ENCODE results near the gene RBM20.

RBM20 gene

DNA sequence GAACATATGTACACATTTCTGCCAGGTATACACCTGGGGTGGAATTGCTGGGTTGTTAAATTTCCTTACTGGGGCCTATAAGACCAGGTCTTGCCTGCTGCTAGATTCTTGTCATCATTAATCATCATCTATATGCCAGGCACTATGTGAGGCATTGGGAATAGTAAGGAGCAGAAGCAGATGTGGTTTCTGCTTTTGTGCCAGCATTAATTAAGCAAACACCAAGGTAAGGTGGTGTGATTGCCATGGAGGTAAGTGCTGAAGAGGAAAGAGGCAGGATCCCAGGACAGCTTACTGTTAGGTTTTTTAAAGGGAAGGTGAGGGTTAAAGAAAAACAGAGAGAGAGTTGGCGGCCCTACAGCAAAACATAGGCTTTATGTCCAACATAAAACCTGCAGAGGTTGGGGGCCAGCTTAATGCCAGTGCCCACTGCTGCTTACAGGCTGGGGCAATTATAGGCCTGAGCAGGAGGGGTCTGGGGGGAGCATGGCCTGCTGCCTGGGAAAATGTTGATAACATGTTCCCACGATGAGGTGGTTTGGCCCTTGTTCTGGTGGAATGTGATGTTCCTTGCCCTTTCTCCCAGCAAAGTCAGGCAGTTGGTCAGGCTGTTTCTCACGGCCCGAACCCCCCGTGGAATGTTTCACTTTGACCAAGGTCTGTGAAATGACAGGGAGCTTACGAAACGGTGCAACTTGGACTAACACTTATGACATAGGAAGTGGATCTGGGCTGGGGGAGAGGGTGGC is 93.9 kb downstream of the RBM20 start:
- no peak for DNase-seq (ENCODE audit: low read depth in 2 of 2)

DNA sequence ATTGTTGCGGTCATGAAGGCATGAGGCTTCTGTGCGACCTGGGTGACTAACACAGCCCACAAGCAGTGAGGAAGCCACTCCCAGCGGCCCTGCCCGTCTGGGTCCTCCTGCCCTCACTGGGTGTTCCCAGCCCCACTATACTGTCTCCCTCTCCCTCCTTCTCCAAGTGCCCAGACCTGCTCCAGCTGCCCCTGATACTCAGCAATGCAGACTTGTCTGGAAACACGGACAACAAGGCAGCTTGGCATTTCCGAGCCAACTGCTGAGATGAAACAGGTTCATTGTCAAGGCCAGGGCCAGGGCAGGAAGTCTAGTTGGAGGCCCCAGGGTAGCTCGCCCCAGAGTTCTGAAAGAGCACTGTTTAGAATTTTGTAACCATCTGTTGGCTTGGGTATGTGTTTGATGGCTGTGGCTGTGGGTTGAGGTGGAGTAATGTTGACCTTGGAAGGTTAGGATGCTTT is 95.7 kb downstream of the RBM20 start:
- DNase-seq (ENCODE audit: low read depth in 2 of 2) = no peak

DNA sequence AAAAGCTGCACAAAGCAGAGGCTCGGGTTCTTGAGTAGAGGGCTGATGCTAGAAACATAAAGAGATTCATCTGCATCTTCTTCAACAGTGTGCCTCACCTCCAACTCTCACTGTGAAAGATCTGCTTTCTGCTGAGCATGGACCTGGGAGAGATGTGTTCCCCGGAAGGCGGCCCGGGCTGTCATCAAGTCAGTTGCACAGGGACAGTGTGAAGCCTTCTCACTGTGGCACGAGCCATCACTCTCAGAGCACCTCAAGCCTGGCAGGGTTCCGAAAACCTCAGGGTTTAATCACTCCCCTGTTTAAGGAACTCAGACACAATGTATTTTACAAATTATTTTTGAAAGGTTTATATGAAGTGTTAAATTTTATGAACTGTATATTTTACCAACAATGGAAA is 98.7 kb downstream of the RBM20 start:
- no peak for DNase-seq (ENCODE audit: low read depth in 2 of 2)

DNA sequence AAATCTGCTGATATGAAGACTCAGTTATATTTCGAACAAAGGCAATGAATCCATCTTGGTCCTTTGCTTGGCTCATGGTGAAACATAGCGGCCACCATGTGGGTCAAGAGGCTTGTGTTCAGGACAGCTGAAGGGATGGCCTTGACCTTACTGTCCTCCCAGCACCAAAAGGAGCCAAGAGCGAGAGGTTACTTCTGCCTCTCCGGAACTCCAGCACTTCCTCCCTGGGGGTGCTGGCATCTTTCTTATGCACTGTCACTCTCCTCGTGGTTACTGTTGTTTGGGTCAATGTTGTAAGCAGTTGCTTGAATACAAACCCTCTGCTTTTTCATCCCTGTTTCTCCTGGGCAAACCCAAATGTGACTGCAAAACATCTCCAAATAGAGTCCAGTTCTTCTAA is 100.6 kb downstream of the RBM20 start:
- no peak for DNase-seq (ENCODE audit: low read depth in 2 of 2)

DNA sequence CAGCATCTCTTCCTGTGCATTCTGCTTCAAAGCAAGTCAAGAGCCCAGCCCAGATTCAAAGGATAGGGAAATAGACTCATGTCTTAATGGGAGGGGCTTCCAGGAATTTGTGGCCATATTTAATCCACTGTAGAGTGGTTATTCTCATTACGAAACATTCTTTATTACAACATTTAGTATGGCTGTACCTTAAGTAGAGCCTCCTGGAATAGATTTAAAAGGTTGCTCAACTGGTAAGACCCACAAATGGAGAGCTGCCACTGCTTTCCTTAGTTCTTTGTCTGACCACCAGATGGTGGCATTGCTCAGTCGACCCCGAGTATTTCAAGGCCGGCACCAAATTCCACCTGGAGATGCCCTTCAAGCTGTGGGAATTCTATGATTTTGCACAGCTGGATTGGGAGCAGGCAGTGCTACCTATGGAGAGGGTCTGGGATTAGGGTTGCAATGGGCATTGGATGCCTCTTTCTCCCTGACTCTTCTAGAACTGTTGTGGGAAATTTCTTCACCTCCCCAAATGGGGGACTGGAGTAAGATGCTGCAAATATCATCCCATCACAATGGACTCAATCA is 102.2 kb downstream of the RBM20 start:
- DNase-seq (ENCODE audit: low read depth in 2 of 2) = no peak

DNA sequence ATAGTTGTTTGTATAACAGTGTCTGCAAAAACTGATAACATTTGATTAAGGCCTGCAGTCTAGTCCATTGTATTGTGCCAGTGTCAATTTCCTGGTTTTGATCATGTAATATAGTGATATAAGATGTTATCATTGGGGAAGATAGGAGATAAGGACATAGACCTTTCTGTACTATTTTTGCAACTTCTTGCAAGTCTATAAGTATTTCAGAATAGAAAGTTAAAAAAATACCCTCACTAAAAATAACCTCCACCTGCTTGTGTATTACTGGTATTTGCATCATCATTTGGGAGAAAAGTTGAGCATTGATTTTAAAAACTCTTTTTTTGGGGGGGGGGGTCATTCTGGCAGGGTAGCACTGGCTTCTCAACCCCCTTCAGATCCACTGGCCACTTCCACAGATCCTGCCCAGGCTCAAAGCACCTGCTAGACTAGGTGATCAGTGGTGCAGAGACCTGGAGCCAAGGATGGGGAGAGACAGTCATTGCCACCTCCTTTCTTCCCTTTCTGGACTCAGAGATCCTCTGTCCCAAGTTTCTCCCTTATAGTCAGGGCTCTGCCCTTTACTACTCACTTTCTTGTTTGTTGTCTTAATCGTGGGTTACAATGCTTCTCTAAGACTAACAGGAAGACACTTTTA is 103.0 kb downstream of the RBM20 start:
- no peak for DNase-seq (ENCODE audit: low read depth in 2 of 2)

GRCh38 chr10:110747609-110748464 is 103.7 kb downstream of the RBM20 start:
- DNase-seq (ENCODE audit: low read depth in 2 of 2) = no peak

GRCh38 chr10:110748970-110749369 is 104.8 kb downstream of the RBM20 start:
- no peak for DNase-seq (ENCODE audit: low read depth in 2 of 2)

DNA sequence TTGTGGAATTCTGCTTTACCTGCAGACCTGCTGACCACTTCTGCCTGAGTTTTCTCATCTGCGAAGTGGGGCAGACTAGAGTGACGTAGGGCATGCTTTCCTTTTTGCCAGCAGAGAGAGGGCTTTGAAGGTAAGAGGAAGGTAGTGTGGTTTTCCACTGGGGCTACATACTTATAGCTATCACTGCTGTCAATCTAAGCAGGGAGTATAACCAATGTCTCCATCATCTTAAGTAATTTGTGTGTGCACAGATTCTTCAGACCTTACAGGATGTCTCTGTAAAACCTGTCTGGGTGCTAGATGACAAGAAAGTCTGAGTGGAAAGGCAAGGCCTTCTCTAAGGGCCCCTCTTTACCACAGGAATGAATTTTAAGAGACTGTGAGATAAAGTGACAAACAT is 106.8 kb downstream of the RBM20 start:
- DNase-seq (ENCODE audit: low read depth in 2 of 2) = no peak

GRCh38 chr10:110751850-110752249 is 107.7 kb downstream of the RBM20 start:
- DNase-seq (ENCODE audit: low read depth in 2 of 2) = no peak

DNA sequence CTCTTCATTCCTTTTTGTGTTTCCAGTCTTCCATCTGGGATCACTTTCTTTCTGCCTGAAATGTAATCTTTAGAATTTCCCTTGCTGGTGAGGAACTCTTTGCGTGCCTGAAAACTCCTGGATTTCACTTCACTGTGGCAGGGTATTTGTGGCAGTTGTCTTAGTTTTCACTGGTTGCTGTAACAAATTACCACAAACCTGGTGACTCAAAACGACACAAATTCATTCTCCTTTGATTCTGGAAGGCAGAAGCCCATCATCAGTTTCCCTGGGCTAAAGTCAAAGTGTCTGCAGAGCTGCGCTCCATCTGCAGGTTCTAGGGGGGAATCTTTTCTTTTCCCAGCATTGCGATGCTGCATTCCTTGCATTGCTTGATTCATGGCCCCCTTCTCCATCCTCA is 109.3 kb downstream of the RBM20 start:
- no peak for DNase-seq (ENCODE audit: low read depth in 2 of 2)

DNA sequence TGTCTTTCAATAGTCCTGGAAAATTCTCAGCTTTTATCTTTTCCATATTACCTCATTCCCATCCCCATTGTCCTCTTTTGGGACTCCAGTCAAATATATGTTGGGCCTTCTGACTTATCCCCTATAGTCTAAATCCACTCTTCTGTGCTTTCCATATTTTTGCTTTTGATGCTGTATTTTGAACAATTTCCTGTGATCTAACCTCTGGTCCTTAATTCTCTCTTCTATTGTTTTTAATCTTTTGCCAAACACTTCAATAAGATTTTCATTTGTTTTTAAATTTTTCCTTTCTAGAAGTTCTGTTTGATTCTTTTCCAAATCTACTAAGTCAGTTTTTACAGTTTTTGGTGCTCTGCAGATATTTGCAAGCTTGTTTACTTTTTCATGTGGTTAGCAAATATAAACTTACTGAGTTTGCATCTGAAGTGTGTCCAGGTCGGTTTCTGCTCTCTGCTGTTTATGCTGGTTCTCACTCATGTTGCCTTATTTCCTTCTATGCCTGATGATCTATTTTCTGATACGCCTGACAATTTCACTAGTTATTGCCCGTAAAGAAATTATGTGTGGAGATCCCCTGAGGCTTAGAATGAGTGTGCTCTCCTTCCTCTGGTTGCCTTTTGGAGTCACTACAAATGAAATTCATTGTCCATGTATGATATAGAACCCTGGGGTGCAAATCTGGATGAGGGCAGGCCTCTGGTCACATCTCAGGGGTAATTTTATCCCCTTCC is 110.4 kb downstream of the RBM20 start:
- DNase-seq (ENCODE audit: low read depth in 2 of 2) = no peak

DNA sequence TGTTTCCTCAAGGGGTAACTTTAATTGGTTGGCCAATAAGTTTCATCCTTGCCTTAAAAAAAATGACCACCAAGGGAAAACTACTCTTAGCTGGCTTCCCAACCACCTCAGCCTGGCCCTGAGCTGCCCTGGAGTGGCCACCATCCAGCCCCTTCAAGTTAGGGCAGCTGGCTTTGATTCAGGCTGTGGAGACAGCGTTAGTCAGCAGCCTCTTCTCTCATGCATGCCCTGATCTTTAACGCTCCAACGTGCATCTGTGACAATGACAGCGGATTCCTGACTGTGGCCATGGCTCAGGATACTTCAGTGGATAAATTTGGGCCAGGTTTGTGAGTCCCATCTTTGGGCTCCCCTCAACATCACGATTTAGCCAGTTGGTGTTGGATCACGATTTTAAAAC is 111.6 kb downstream of the RBM20 start:
- no peak for DNase-seq (ENCODE audit: low read depth in 2 of 2)

DNA sequence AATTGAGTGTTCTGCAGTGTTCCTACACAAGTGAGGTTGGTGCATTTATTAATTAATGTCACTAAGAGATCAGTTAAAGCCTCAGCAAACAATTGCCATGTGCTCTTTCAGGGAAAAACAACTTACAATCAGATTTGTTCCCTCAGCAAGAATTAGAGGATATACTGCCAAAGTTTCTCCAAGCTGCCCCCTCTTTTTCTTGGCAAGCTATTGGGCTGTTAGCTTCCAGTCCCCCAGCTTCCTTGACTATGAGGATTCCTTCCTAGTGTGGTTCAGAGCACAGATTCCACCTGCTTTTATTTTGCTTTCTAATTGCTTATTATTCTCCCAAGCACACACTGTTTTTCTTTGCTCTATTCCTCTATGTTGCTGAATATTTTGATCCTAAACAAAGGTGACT is 112.7 kb downstream of the RBM20 start:
- DNase-seq (ENCODE audit: low read depth in 2 of 2) = no peak

GRCh38 chr10:110757586-110757985 is 113.5 kb downstream of the RBM20 start:
- DNase-seq (ENCODE audit: low read depth in 2 of 2) = no peak

- no peak for DNase-seq (ENCODE audit: low read depth in 2 of 2)
These were observed 114.1 kb downstream of the RBM20 start for GRCh38 chr10:110758128-110758765.

- no peak for DNase-seq (ENCODE audit: low read depth in 2 of 2)
These were observed 114.8 kb downstream of the RBM20 start for GRCh38 chr10:110758898-110759297.

- no peak for DNase-seq (ENCODE audit: low read depth in 2 of 2)
These were observed 115.4 kb downstream of the RBM20 start for GRCh38 chr10:110759523-110759922.

DNA sequence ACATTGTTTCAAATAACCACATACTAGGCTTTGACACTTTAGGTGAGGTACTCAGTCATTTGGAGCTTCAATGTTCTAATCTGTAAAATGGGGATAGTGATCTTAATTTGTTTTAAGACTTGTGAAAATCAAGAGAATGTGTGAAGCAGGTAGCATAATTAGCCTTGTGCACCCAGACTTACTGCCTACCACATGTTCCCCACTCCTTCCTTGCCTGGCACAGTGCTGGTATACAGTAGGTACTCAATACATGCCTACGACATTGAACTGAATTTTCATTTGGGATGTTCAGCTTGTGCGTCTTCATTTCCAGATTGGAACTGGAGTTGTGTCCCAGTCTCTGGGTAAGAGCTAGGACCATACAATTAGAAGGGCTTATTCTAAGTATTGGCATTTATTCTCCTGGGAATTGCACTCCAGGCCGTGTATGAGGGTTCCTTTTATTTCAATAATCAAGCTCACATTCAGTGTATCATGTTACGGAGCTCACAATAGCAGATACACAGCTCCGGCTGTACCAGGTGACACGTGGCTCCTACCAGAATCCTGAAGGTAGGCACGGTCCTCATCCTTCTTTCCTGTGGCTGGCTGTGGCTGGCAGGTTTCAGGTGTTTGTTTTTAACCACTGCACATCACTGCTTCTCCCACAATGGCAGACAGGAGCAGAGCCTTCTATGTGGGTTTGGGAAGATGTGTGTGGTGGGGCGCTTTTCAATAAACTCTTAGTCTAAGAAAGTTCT is 118.1 kb downstream of the RBM20 start:
- no peak for DNase-seq (ENCODE audit: low read depth in 2 of 2)

DNA sequence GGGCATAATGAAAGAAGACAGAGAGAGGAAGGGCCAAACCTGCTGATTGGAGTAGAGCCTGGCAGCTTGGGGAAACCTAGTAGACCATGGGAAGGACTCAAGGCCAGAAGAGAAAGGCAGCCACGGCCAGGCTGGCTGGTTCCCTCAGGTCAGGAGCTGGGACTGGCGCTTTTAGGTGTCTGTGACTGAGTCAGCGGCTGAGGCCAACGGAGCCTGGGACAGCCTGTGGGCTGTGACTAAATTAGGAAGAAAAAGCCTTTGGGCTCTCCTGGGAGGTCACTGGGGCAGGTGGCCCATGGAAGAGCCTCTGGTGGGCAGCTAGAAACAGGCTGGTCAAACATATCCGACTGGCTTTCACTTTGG is 118.7 kb downstream of the RBM20 start:
- DNase-seq (ENCODE audit: low read depth in 2 of 2) = no peak

Measured in stimulated activated CD8-positive, alpha-beta memory T cell treated with anti-CD3 and anti-CD28 coated beads, Interleukin-15, amount 100 ng/mL, for 48 hours (primary cell).